Measurements from ENCODE around the gene PRKAB1. TPM values are rescaled to one million over a fixed set of nuclear protein-coding genes. Genes with fewer than 3 reads are reported as not detected.
"Not testable (repeated sequence)": the region's sequence is repeated elsewhere in the genome, so short reads cannot be mapped to it uniquely, and the experiment has no call there.

PRKAB1 gene
- total RNA-seq, 2 donors from 2014 or later, result 28.8 to 32.0 TPM

DNA sequence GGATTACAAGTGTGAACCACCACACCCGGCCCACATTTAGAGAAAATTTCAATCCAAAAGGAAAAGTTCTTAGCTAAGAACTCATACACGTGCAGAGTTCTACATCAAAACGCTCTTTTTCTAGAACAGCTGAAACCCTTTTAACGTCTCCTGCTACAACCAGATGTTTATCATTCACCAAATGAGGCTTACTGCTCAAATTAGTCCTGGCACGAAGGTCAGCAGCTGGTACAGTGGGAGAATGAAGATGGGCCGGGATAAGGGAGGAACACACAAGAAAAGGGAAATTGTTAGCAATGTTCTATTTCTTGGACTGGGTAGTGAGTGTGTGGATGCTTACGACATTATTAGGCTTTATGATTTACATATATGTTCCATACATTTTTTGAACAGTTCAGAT is 37.2 kb downstream of the PRKAB1 start:
- no peaks in the 10 kb centered on the region for H3K27me3 ChIP-seq (ENCODE audit: control insufficient read depth, insufficient read depth, low read length, poor library complexity, severe bottlenecking)
- H3K9me3 ChIP-seq (ENCODE audit: control insufficient read depth, low read length), result no peaks in the 10 kb centered on the region
- Mint-ChIP-seq H3K4me1 (no peaks in the 10 kb centered on the region), H3K27me3 (ENCODE audit: insufficient read depth) (no peaks in the 10 kb centered on the region), H3K4me3 (no peak overlapping the region), H3K27ac (no peak overlapping the region), H3K36me3 (ENCODE audit: low read depth) (peaks cover 79% of the 10 kb centered on the region), H3K9me3 (no peaks in the 10 kb centered on the region)
- TF ChIP-seq, protein P1, sequence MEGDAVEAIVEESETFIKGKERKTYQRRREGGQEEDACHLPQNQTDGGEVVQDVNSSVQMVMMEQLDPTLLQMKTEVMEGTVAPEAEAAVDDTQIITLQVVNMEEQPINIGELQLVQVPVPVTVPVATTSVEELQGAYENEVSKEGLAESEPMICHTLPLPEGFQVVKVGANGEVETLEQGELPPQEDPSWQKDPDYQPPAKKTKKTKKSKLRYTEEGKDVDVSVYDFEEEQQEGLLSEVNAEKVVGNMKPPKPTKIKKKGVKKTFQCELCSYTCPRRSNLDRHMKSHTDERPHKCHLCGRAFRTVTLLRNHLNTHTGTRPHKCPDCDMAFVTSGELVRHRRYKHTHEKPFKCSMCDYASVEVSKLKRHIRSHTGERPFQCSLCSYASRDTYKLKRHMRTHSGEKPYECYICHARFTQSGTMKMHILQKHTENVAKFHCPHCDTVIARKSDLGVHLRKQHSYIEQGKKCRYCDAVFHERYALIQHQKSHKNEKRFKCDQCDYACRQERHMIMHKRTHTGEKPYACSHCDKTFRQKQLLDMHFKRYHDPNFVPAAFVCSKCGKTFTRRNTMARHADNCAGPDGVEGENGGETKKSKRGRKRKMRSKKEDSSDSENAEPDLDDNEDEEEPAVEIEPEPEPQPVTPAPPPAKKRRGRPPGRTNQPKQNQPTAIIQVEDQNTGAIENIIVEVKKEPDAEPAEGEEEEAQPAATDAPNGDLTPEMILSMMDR (conservative IDR thresholded peaks at IDR 0.05), result no peak
- DNase-seq, result no peak
- no peak overlapping the region for H3K4me3 ChIP-seq (ENCODE audit: low read length)
- H3K27ac ChIP-seq (ENCODE audit: low read depth, low read length), result no peak overlapping the region
- H3K4me1 ChIP-seq (ENCODE audit: control insufficient read depth, insufficient read depth, low read length), result no peaks in the 10 kb centered on the region
- no peak overlapping the region for H3K9ac ChIP-seq (ENCODE audit: extremely low read depth, low read length, poor library complexity, severe bottlenecking)
- WGBS, 2 experiments (ENCODE audit: insufficient coverage in 1 of 2, insufficient read length in 1 of 2), result 92 to 100% methylated on average over 4 to 6 of the region's 7 CpGs
- H3K36me3 ChIP-seq (ENCODE audit: control insufficient read depth, insufficient read depth, low read length), result peaks cover 61% of the 10 kb centered on the region

DNA sequence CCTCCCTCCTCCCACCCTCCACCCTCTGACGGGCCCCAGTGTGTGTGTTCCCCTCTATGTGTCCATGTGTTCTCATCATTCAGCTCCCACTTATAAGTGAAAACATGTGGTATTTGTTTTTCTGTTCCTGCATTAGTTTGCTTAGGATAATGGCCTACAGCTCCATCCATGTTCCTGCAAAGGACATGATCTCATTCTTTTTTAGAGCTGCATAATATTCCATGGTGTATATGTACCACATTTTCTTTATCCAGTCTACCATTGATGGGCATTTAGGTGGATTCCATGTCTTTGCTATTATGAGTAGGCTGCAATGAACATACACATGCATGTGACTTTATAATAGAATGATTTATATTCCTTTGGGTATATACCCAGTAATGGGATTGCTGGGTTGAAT is 38.5 kb downstream of the PRKAB1 start:
- H3K4me3 Mint-ChIP-seq; DNase-seq; H3K9ac ChIP-seq (ENCODE audit: extremely low read depth, low read length, poor library complexity, severe bottlenecking); H3K4me1 Mint-ChIP-seq; H3K4me1 ChIP-seq (ENCODE audit: control insufficient read depth, insufficient read depth, low read length); H3K9me3 Mint-ChIP-seq; H3K4me3 ChIP-seq (ENCODE audit: low read length); H3K27ac ChIP-seq (ENCODE audit: low read depth, low read length); H3K27me3 Mint-ChIP-seq (ENCODE audit: insufficient read depth); H3K9me3 ChIP-seq (ENCODE audit: control insufficient read depth, low read length); H3K27me3 ChIP-seq (ENCODE audit: control insufficient read depth, insufficient read depth, low read length, poor library complexity, severe bottlenecking); H3K27ac Mint-ChIP-seq: not testable (repeated sequence)
- H3K36me3 ChIP-seq (ENCODE audit: control insufficient read depth, insufficient read depth, low read length), result peaks cover 68% of the 10 kb centered on the region
- H3K36me3 Mint-ChIP-seq (ENCODE audit: low read depth), result peaks cover 85% of the 10 kb centered on the region
- WGBS, 2 experiments (ENCODE audit: insufficient coverage in 1 of 2, insufficient read length in 1 of 2), result 93% methylated on average over 1 of the region's 1 CpG; no CpG with 5 or more reads in 1 of the 2 experiments

DNA sequence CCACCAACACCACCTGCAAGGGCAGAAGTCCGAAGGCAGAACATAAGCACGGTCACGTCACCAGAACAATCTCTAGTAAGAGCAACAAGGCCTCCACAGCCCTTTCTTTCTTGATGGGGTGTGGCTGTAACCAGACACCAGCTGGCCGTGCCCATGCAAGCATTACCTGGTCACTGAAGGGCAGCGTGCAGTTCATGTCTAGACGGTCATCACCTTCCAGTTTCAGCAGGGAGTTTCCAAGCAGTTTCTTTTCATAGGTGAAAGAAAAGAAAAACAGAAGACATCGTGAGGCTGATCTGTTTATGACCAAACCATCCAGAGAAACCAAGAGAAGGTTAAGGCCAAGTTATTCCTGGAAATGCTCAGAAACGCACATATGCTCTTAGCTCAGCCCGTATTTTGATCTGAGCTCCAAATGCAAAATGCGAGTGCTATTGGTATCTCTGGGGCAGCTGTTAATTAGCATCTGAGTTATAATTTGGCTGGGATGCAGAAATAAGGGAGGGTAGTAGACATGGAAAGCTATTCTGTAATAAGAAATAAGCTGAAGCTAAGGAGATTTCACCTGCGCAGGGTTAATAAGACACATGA is 42.5 kb downstream of the PRKAB1 start:
- H3K36me3 Mint-ChIP-seq (ENCODE audit: low read depth), result peaks cover 90% of the 10 kb centered on the region
- 92 to 96% methylated on average over 7 to 11 of the region's 11 CpGs for WGBS, 2 experiments (ENCODE audit: insufficient coverage in 1 of 2, insufficient read length in 1 of 2)

More for the DNA sequence above, 42.5 kb downstream of the PRKAB1 start:
- Histone ChIP-seq H3K27ac (ENCODE audit: low read depth, low read length) (no peak overlapping the region), H3K9ac (ENCODE audit: extremely low read depth, low read length, poor library complexity, severe bottlenecking) (no peak overlapping the region), H3K9me3 (ENCODE audit: control insufficient read depth, low read length) (no peaks in the 10 kb centered on the region), H3K27me3 (ENCODE audit: control insufficient read depth, insufficient read depth, low read length, poor library complexity, severe bottlenecking) (no peaks in the 10 kb centered on the region), H3K4me3 (ENCODE audit: low read length) (no peak overlapping the region), H3K4me1 (ENCODE audit: control insufficient read depth, insufficient read depth, low read length) (no peaks in the 10 kb centered on the region), H3K36me3 (ENCODE audit: control insufficient read depth, insufficient read depth, low read length) (peaks cover 87% of the 10 kb centered on the region)
- Mint-ChIP-seq H3K4me3 (no peak overlapping the region), H3K27ac (no peak overlapping the region), H3K27me3 (ENCODE audit: insufficient read depth) (no peaks in the 10 kb centered on the region), H3K4me1 (no peaks in the 10 kb centered on the region), H3K9me3 (no peaks in the 10 kb centered on the region)
- TF ChIP-seq, protein P1 (conservative IDR thresholded peaks at IDR 0.05), result no peak
- DNase-seq, result no peak
